Fibroblast of lung (primary cell): ENCODE measurements around the gene TP53I11. TPM values are rescaled to one million over a fixed set of nuclear protein-coding genes. Genes with fewer than 3 reads are reported as not detected.

ENCODE experiments used
- DNase-seq, 2 donors: peaks; one replicate each; pipeline versions ENCODE4 v3.0.0 to v3.0.0-alpha.2; 2010; ENCODE audit warnings: low read depth in 2 of 2
- H2AFZ ChIP-seq: 2 replicates; pipeline ENCODE4 v1.5.1; 2012; ENCODE audit warnings: low read length, control low read depth, inconsistent platforms
- H3K27ac ChIP-seq: 2 replicates; pipeline ENCODE4 v1.5.1; 2011; ENCODE audit warnings: low read length, control low read depth; ENCODE audit not compliant: insufficient read depth
- H3K27me3 ChIP-seq: 2 replicates; pipeline ENCODE4 v1.5.1; 2011; ENCODE audit warnings: mild to moderate bottlenecking, low read length; ENCODE audit not compliant: control insufficient read depth, insufficient read depth
- H3K36me3 ChIP-seq: 2 replicates; pipeline ENCODE4 v1.5.1; 2011; ENCODE audit warnings: low read length; ENCODE audit not compliant: control insufficient read depth, insufficient read depth
- H3K4me1 ChIP-seq: 2 replicates; pipeline ENCODE4 v1.5.1; 2011; ENCODE audit warnings: low read length; ENCODE audit not compliant: control insufficient read depth, insufficient read depth; ENCODE audit errors: extremely low read depth
- H3K4me2 ChIP-seq: 2 replicates; pipeline ENCODE4 v1.5.1; 2011; ENCODE audit warnings: low read length, control low read depth; ENCODE audit not compliant: insufficient read depth; ENCODE audit errors: extremely low read depth
- H3K4me3 ChIP-seq, 4 experiments: fragments of 200-600 bp in 1 of 4; sonication (generic) in 1 of 4; replicated peaks in 1 of 4; 2 replicates each; pipeline ENCODE4 v1.5.1; 2011 to 2016; ENCODE audit warnings: low read length in 4 of 4, low read depth in 3 of 4, mild to moderate bottlenecking in 3 of 4, control low read depth in 2 of 4, inconsistent platforms in 1 of 4, mixed read lengths in 1 of 4; ENCODE audit not compliant: insufficient read depth in 1 of 4; ENCODE audit errors: control extremely low read depth in 1 of 4
- H3K79me2 ChIP-seq: 2 replicates; pipeline ENCODE4 v1.5.1; 2012; ENCODE audit warnings: mild to moderate bottlenecking, low read length, inconsistent platforms; ENCODE audit not compliant: control insufficient read depth, insufficient read depth
- H3K9ac ChIP-seq: 2 replicates; pipeline ENCODE4 v1.5.1; 2011; ENCODE audit warnings: mild to moderate bottlenecking, low read length, control low read depth; ENCODE audit not compliant: insufficient read depth
- H3K9me3 ChIP-seq: 2 replicates; pipeline ENCODE4 v1.5.1; 2012; ENCODE audit warnings: low read depth, low read length; ENCODE audit not compliant: control insufficient read depth, insufficient read depth
- H4K20me1 ChIP-seq: 2 replicates; pipeline ENCODE4 v1.5.1; 2011; ENCODE audit warnings: low read length; ENCODE audit not compliant: control insufficient read depth, insufficient read depth; ENCODE audit errors: extremely low read depth
- CTCF ChIP-seq, 2 donors: IDR thresholded peaks in 1 of 2; conservative IDR thresholded peaks in 1 of 2; 1 replicate in 1 of 2; 2 replicates in 1 of 2; pipeline ENCODE4 v1.5.1; 2011 to 2012; ENCODE audit warnings: low read length in 2 of 2, control low read depth in 1 of 2, inconsistent platforms in 1 of 2, low read depth in 1 of 2, mild to moderate bottlenecking in 1 of 2
- EZH2 ChIP-seq: IDR thresholded peaks from 2 replicates; pipeline ENCODE4 v1.5.1; 2012; ENCODE audit warnings: low read length, control low read depth, mild to moderate bottlenecking; ENCODE audit errors: missing control alignments
- polyA plus RNA-seq, 2 donors: library from polyadenylated mRNA; depleted of rRNA in 1 of 2; stranded (reverse) in 1 of 2; unstranded in 1 of 2; fragments of >200 nt; gene quantifications; 2 replicates each; pipeline ENCODE4 v1.2.1, GENCODE V29; 2011 to 2012; ENCODE audit warnings: missing spikeins in 1 of 2
- total RNA-seq: library from RNA; depleted of rRNA; stranded (reverse); fragments of >200 nt; gene quantifications from 2 replicates; pipeline ENCODE4 v1.2.1, GENCODE V29; 2014

Gene TP53I11
- total and polyA plus RNA-seq, 2 donors (not counting 1 experiment from before 2014, with no cell fraction given): 53.2 to 54.0 TPM

GRCh38 chr11:44883277-44883676 lies 67.4 kb downstream of the TP53I11 start:
- H3K27me3 ChIP-seq: peaks cover 18% of the 10 kb centered on the region
- H3K4me2 ChIP-seq: no peak overlapping the region
- H3K27ac ChIP-seq: no peak overlapping the region
- H3K4me1 ChIP-seq: no peaks in the 10 kb centered on the region
- no peak for DNase-seq
- no peaks in the 10 kb centered on the region for H3K9me3 ChIP-seq
- H3K36me3 ChIP-seq: no peaks in the 10 kb centered on the region
- H3K4me3 ChIP-seq: no peak overlapping the region
- no peaks in the 10 kb centered on the region for H4K20me1 ChIP-seq
- H3K9ac ChIP-seq: no peak overlapping the region
- TF ChIP-seq CTCF (conservative IDR thresholded peaks at IDR 0.05 in 1 of 2, IDR thresholded peaks at IDR 0.05 in 1 of 2; ENCODE audit: low read depth in 1 of 2, low read length in 2 of 2): no peak
- TF ChIP-seq EZH2: no peak
- H2AFZ ChIP-seq: no peak overlapping the region
- no peaks in the 10 kb centered on the region for H3K79me2 ChIP-seq

Other genes starting within 250 kb of the TP53I11 start
- 0.26 TPM in 1 of 2 replicates, not detected in the other for gene TSPAN18, start 223.9 kb downstream of the TP53I11 start, total RNA-seq
- 0.09 and 0.15 TPM in 2 replicates for gene TSPAN18, start 223.9 kb downstream of the TP53I11 start, polyA plus RNA-seq
- 3.9 and 4.0 TPM in 2 replicates for gene PRDM11, start 195.8 kb upstream of the TP53I11 start, total RNA-seq
- gene PRDM11, start 195.8 kb upstream of the TP53I11 start, polyA plus RNA-seq: 1.2 and 3.1 TPM in 2 replicates